ENCODE data around the gene COMT. TPM values are rescaled to one million over a fixed set of nuclear protein-coding genes. Genes with fewer than 3 reads are reported as not detected.
A peak's percentile ranks its signal among the peaks of the same experiment; 100 is the strongest.

COMT gene
- total and polyA plus RNA-seq, 5 donors from 2014 or later, result 27.3 to 106 (median 93.0) TPM

DNA sequence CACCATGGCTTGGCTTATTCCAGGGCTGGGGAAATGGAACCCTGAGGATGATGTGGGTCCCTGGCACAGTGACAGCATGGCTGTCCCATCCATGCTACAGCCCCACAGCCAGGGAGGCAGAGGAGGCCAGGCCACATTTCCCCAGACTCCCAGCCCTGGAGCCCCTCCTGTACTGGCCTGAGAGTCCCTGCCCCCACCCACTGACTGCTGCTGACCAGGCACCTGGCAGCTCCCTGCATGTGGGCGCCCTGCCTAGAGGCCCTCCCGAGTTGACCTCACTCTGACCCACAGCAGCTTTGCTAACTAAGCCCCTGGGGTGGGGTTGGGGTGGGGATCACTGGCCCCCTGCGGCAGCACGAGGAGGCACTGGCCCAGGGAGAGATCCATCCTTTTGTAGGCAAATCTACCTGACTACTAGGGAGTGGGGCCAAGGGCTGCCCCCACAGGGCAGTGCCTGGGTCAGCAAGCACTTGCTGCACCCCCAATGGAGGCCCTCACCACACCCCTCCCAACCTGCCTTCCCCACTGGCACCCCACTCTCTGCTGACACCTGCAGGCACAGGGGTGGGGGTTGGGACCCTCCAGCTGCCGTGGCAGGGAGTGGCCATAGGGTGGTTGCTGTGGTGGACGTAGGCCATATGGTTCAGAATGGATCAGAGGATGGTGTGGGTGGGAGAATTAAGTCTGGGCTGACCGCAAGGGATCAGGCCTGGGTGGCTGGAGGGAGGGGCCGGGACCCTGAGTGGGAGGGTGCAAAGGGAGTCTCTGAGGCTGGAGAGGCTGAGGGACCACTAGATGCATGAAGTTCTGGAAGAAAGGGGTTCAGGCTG, 57.6 kb downstream of the COMT start:
- peaks cover 13 to 14% of the 10 kb centered on the region in 2 experiments for H3K9me3 ChIP-seq (ENCODE audit: control insufficient read depth in 2 of 2, low read length in 2 of 2)
- H3K4me3 ChIP-seq (ENCODE audit: low read depth, low read length), result no peak overlapping the region
- peaks cover 3% of the 10 kb centered on the region for H3K27me3 ChIP-seq (ENCODE audit: control insufficient read depth, insufficient read depth, low read length)
- H3K4me1 Mint-ChIP-seq, result no peaks in the 10 kb centered on the region
- ATAC-seq (ENCODE audit: low read depth in 2 of 2) (peak in 1 of 2 donors; percentile 18), DNase-seq (no peak)
- H3K27ac ChIP-seq (ENCODE audit: insufficient read depth, low read length, poor library complexity, severe bottlenecking), result no peak overlapping the region
- H3K4me1 ChIP-seq (ENCODE audit: control insufficient read depth, insufficient read depth, low read length, poor library complexity, severe bottlenecking), result no peaks in the 10 kb centered on the region
- H3K36me3 ChIP-seq (ENCODE audit: control insufficient read depth, insufficient read depth, low read length), result no peaks in the 10 kb centered on the region
- H3K9me3 Mint-ChIP-seq, result peaks cover 2 to 15% (median 6%) of the 10 kb centered on the region in 7 donors
- peaks cover 14% of the 10 kb centered on the region for H3K27me3 Mint-ChIP-seq
- peaks cover 4% of the 10 kb centered on the region for H3K36me3 Mint-ChIP-seq
- H3K27ac Mint-ChIP-seq, result no peak overlapping the region
- H3K4me3 Mint-ChIP-seq, result no peak overlapping the region

DNA sequence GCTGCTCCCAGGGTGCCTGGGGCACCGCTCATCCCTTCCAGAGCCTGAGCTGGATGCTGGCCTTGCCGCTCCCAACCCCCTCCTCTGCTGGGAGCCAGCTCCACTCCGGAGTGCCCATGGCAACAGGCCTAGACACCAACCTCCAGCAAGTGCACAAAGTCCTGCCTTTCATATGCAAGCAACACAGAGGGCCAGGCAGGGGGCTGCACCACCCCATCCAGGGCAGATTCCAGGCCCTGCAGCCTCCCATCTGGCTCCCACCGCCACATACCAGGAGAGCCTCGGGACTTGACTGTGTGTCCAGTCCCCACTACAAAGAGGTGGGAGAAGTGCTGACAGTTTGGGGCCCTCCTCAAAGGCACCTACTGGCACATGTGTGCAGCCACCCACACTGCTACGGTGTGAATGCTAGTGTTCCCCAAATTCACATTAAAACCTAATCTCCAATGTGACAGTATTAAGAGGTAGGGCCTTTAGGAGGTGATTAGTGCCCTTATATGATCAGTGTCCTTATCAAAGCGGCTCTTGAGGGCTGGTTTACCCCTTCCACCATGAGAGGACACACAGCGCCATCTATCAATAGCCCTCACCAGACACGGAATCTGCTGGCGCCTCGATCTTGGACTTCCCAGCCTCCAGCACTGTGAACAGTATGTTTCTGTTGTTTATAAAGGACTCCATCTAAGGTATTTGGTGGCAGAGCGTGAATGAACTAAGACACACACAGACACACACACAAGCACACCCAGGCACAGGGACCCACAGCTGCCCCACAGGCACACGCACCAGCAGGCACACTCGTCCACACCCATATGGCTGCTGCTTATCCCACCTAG, 58.9 kb downstream of the COMT start:
- no peaks in the 10 kb centered on the region for H3K4me1 Mint-ChIP-seq
- H3K27me3 Mint-ChIP-seq, result peaks cover 14% of the 10 kb centered on the region
- Histone ChIP-seq H3K4me1 (ENCODE audit: control insufficient read depth, insufficient read depth, low read length, poor library complexity, severe bottlenecking) (no peaks in the 10 kb centered on the region), H3K27ac (ENCODE audit: insufficient read depth, low read length, poor library complexity, severe bottlenecking) (no peak overlapping the region), H3K27me3 (ENCODE audit: control insufficient read depth, insufficient read depth, low read length) (peaks cover 3% of the 10 kb centered on the region), H3K9me3 (ENCODE audit: control insufficient read depth in 2 of 2, low read length in 2 of 2) (peaks cover 14 to 16% of the 10 kb centered on the region in 2 experiments), H3K36me3 (ENCODE audit: control insufficient read depth, insufficient read depth, low read length) (no peaks in the 10 kb centered on the region), H3K4me3 (ENCODE audit: low read depth, low read length) (no peak overlapping the region)
- no peak overlapping the region for H3K27ac Mint-ChIP-seq
- H3K9me3 Mint-ChIP-seq, result peaks cover 2 to 18% (median 6%) of the 10 kb centered on the region in 7 donors
- no peak overlapping the region for H3K4me3 Mint-ChIP-seq
- DNase-seq, result no peak
- peaks cover 4% of the 10 kb centered on the region for H3K36me3 Mint-ChIP-seq
- no peak for ATAC-seq (ENCODE audit: low read depth in 2 of 2)

- Histone ChIP-seq H3K36me3 (ENCODE audit: control insufficient read depth, insufficient read depth, low read length) (no peaks in the 10 kb centered on the region), H3K9me3 (ENCODE audit: control insufficient read depth in 2 of 2, low read length in 2 of 2) (peaks cover 14 to 16% of the 10 kb centered on the region in 2 experiments), H3K4me1 (ENCODE audit: control insufficient read depth, insufficient read depth, low read length, poor library complexity, severe bottlenecking) (no peaks in the 10 kb centered on the region), H3K4me3 (ENCODE audit: low read depth, low read length) (no peak overlapping the region), H3K27ac (ENCODE audit: insufficient read depth, low read length, poor library complexity, severe bottlenecking) (no peak overlapping the region), H3K27me3 (ENCODE audit: control insufficient read depth, insufficient read depth, low read length) (peaks cover 3% of the 10 kb centered on the region)
- H3K9me3 Mint-ChIP-seq, result peaks cover 2 to 18% (median 6%) of the 10 kb centered on the region in 7 donors
- no peak overlapping the region for H3K27ac Mint-ChIP-seq
- no peaks in the 10 kb centered on the region for H3K4me1 Mint-ChIP-seq
- peaks cover 4% of the 10 kb centered on the region for H3K36me3 Mint-ChIP-seq
- no peak overlapping the region for H3K4me3 Mint-ChIP-seq
- H3K27me3 Mint-ChIP-seq, result peaks cover 14% of the 10 kb centered on the region
- ATAC-seq (ENCODE audit: low read depth in 2 of 2) (no peak), DNase-seq (no peak)
These were observed 59.6 kb downstream of the COMT start for GRCh38 chr22:20001082-20001638.

- no peak for ATAC-seq (ENCODE audit: low read depth in 2 of 2)
- Mint-ChIP-seq H3K36me3 (peaks cover 4% of the 10 kb centered on the region), H3K9me3 (peaks cover 2 to 18% (median 6%) of the 10 kb centered on the region in 7 donors), H3K4me1 (no peaks in the 10 kb centered on the region), H3K27ac (no peak overlapping the region), H3K27me3 (peaks cover 14% of the 10 kb centered on the region), H3K4me3 (no peak overlapping the region)
- DNase-seq, result no peak
- H3K36me3 ChIP-seq (ENCODE audit: control insufficient read depth, insufficient read depth, low read length), result no peaks in the 10 kb centered on the region
- no peaks in the 10 kb centered on the region for H3K4me1 ChIP-seq (ENCODE audit: control insufficient read depth, insufficient read depth, low read length, poor library complexity, severe bottlenecking)
- H3K4me3 ChIP-seq (ENCODE audit: low read depth, low read length), result no peak overlapping the region
- H3K27me3 ChIP-seq (ENCODE audit: control insufficient read depth, insufficient read depth, low read length), result peaks cover 3% of the 10 kb centered on the region
- H3K27ac ChIP-seq (ENCODE audit: insufficient read depth, low read length, poor library complexity, severe bottlenecking), result no peak overlapping the region
- peaks cover 14 to 16% of the 10 kb centered on the region in 2 experiments for H3K9me3 ChIP-seq (ENCODE audit: control insufficient read depth in 2 of 2, low read length in 2 of 2)
These were observed 60.6 kb downstream of the COMT start for GRCh38 chr22:20002128-20002527.

DNA sequence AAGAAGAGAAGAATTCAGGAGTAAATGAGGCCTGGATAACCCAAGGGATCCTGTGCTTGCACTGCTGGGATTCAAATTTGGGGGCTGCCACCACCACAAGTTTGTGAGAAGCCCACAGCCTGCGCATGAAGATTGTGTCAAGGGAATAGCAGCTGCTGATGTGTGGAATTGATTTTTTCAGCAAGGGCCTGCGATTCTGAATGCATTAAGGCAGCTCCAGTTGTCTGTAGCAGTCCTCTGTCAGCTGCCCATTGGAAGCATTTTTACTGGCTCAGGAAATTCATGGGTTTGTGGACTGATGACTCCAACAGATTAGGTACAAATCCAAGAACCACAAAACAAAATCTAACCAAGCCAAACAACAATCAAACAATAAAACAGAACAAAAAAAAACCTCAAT, 61.1 kb downstream of the COMT start:
- H3K27ac Mint-ChIP-seq, result no peak overlapping the region
- Histone ChIP-seq H3K27me3 (ENCODE audit: control insufficient read depth, insufficient read depth, low read length) (peaks cover 3% of the 10 kb centered on the region), H3K4me1 (ENCODE audit: control insufficient read depth, insufficient read depth, low read length, poor library complexity, severe bottlenecking) (no peaks in the 10 kb centered on the region), H3K9me3 (ENCODE audit: control insufficient read depth in 2 of 2, low read length in 2 of 2) (peaks cover 14 to 16% of the 10 kb centered on the region in 2 experiments), H3K27ac (ENCODE audit: insufficient read depth, low read length, poor library complexity, severe bottlenecking) (no peak overlapping the region), H3K4me3 (ENCODE audit: low read depth, low read length) (no peak overlapping the region), H3K36me3 (ENCODE audit: control insufficient read depth, insufficient read depth, low read length) (no peaks in the 10 kb centered on the region)
- DNase-seq (no peak), ATAC-seq (ENCODE audit: low read depth in 2 of 2) (no peak)
- H3K4me3 Mint-ChIP-seq, result no peak overlapping the region
- peaks cover 2 to 18% (median 6%) of the 10 kb centered on the region in 7 donors for H3K9me3 Mint-ChIP-seq
- H3K36me3 Mint-ChIP-seq, result peaks cover 4% of the 10 kb centered on the region
- H3K4me1 Mint-ChIP-seq, result no peaks in the 10 kb centered on the region
- H3K27me3 Mint-ChIP-seq, result peaks cover 14% of the 10 kb centered on the region

DNA sequence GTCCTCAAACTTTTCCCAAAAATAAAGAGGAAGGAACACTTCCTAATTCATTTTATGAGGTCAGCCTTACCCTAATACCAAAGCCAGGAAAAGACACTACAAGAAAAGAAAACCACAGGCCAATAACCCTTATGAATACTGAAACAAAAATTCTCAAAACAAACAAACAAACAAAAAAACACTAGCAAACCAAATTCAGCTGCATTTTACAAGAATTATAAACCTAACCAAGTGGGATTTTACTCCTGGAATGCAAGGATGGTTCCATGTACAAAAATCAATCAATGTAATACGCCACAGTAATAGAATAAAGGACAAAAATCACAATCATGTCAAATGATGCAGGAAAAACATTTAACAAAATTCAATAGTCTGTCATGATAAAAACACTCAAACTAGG, 61.7 kb downstream of the COMT start:
- H3K36me3 ChIP-seq (ENCODE audit: control insufficient read depth, insufficient read depth, low read length), result no peaks in the 10 kb centered on the region
- peaks cover 4% of the 10 kb centered on the region for H3K36me3 Mint-ChIP-seq
- no peak overlapping the region for H3K27ac ChIP-seq (ENCODE audit: insufficient read depth, low read length, poor library complexity, severe bottlenecking)
- H3K4me1 Mint-ChIP-seq, result no peaks in the 10 kb centered on the region
- peaks cover 14% of the 10 kb centered on the region for H3K27me3 Mint-ChIP-seq
- ATAC-seq (ENCODE audit: low read depth in 2 of 2), result no peak
- no peak overlapping the region for H3K4me3 ChIP-seq (ENCODE audit: low read depth, low read length)
- H3K27me3 ChIP-seq (ENCODE audit: control insufficient read depth, insufficient read depth, low read length), result peaks cover 3% of the 10 kb centered on the region
- no peak overlapping the region for H3K27ac Mint-ChIP-seq
- H3K4me3 Mint-ChIP-seq, result no peak overlapping the region
- H3K9me3 Mint-ChIP-seq, result peaks cover 2 to 18% (median 6%) of the 10 kb centered on the region in 7 donors
- no peak for DNase-seq
- H3K9me3 ChIP-seq (ENCODE audit: control insufficient read depth in 2 of 2, low read length in 2 of 2), result peaks cover 14 to 16% of the 10 kb centered on the region in 2 experiments
- H3K4me1 ChIP-seq (ENCODE audit: control insufficient read depth, insufficient read depth, low read length, poor library complexity, severe bottlenecking), result no peaks in the 10 kb centered on the region

GRCh38 chr22:20004464-20004863, 62.9 kb downstream of the COMT start:
- Mint-ChIP-seq H3K4me3 (no peak overlapping the region), H3K9me3 (peaks cover 2 to 18% (median 6%) of the 10 kb centered on the region in 7 donors), H3K4me1 (no peaks in the 10 kb centered on the region), H3K27me3 (peaks cover 14% of the 10 kb centered on the region), H3K36me3 (peaks cover 4% of the 10 kb centered on the region), H3K27ac (no peak overlapping the region)
- Histone ChIP-seq H3K4me3 (ENCODE audit: low read depth, low read length) (no peak overlapping the region), H3K27me3 (ENCODE audit: control insufficient read depth, insufficient read depth, low read length) (peaks cover 3% of the 10 kb centered on the region), H3K36me3 (ENCODE audit: control insufficient read depth, insufficient read depth, low read length) (no peaks in the 10 kb centered on the region), H3K4me1 (ENCODE audit: control insufficient read depth, insufficient read depth, low read length, poor library complexity, severe bottlenecking) (no peaks in the 10 kb centered on the region), H3K27ac (ENCODE audit: insufficient read depth, low read length, poor library complexity, severe bottlenecking) (no peak overlapping the region), H3K9me3 (ENCODE audit: control insufficient read depth in 2 of 2, low read length in 2 of 2) (peaks cover 14 to 16% of the 10 kb centered on the region in 2 experiments)
- DNase-seq, result no peak
- no peak for ATAC-seq (ENCODE audit: low read depth in 2 of 2)
